SJCRH30 (cell line): ENCODE measurements around the gene ITPKB. TPM values are rescaled to one million over a fixed set of nuclear protein-coding genes. Genes with fewer than 3 reads are reported as not detected.

Experiments used
- DNase-seq, 2 experiments: peaks; one replicate each; pipeline ENCODE4 v3.0.0-alpha.2; 2015 to 2020
- H3K27ac ChIP-seq: fragments of 250-450 bp; sonication (Bioruptor Pico); 2 replicates; pipeline ENCODE4 v1.5.1; 2020; ENCODE audit warnings: mild to moderate bottlenecking, moderate library complexity
- H3K27me3 ChIP-seq: fragments of 250-450 bp; sonication (Bioruptor Pico); 2 replicates; pipeline ENCODE4 v1.5.1; 2020; ENCODE audit warnings: mild to moderate bottlenecking, moderate library complexity
- H3K36me3 ChIP-seq: fragments of 250-450 bp; sonication (Bioruptor Pico); 2 replicates; pipeline ENCODE4 v1.5.1; 2020; ENCODE audit warnings: mild to moderate bottlenecking, moderate library complexity
- H3K4me1 ChIP-seq: fragments of 250-450 bp; sonication (Bioruptor Pico); 2 replicates; pipeline ENCODE4 v1.5.1; 2020; ENCODE audit warnings: mild to moderate bottlenecking, moderate library complexity
- H3K4me3 ChIP-seq: fragments of 250-450 bp; sonication (Bioruptor Pico); 2 replicates; pipeline ENCODE4 v1.5.1; 2020; ENCODE audit warnings: mild to moderate bottlenecking, moderate library complexity
- H3K9me3 ChIP-seq: fragments of 250-450 bp; sonication (Bioruptor Pico); replicated peaks from 2 replicates; pipeline ENCODE4 v1.5.1; 2020; ENCODE audit warnings: mild to moderate bottlenecking, moderate library complexity
- total RNA-seq: library from RNA; depleted of rRNA; stranded (reverse); fragments of >200 nt; shearing (Covaris generic); gene quantifications from 2 replicates; pipeline ENCODE4 v1.2.3, GENCODE V29; 2014

Gene ITPKB
- total RNA-seq, 1 experiment from 2014 or later = 23.2 TPM

GRCh38 chr1:226638001-226638601 lies 101.0 kb downstream of the ITPKB start:
- no peak overlapping the region for H3K4me3 ChIP-seq
- no peak for DNase-seq
- H3K27me3 ChIP-seq = no peaks in the 10 kb centered on the region
- H3K27ac ChIP-seq = no peak overlapping the region
- H3K4me1 ChIP-seq = peaks cover 38% of the 10 kb centered on the region
- H3K9me3 ChIP-seq = no peaks in the 10 kb centered on the region
- H3K36me3 ChIP-seq = peaks cover 24% of the 10 kb centered on the region

GRCh38 chr1:226637147-226637935 lies 101.7 kb downstream of the ITPKB start:
- H3K9me3 ChIP-seq = no peaks in the 10 kb centered on the region
- H3K36me3 ChIP-seq = peaks cover 24% of the 10 kb centered on the region
- H3K27me3 ChIP-seq = no peaks in the 10 kb centered on the region
- no peak for DNase-seq
- H3K27ac ChIP-seq = no peak overlapping the region
- peaks cover 30% of the 10 kb centered on the region for H3K4me1 ChIP-seq
- H3K4me3 ChIP-seq = no peak overlapping the region

GRCh38 chr1:226636847-226637096 lies 102.3 kb downstream of the ITPKB start:
- H3K27ac ChIP-seq = no peak overlapping the region
- H3K27me3 ChIP-seq = no peaks in the 10 kb centered on the region
- H3K4me1 ChIP-seq = peaks cover 25% of the 10 kb centered on the region
- peaks cover 23% of the 10 kb centered on the region for H3K36me3 ChIP-seq
- no peaks in the 10 kb centered on the region for H3K9me3 ChIP-seq
- DNase-seq = no peak
- no peak overlapping the region for H3K4me3 ChIP-seq

GRCh38 chr1:226635456-226635941 lies 103.6 kb downstream of the ITPKB start:
- no peak for DNase-seq
- H3K36me3 ChIP-seq = peaks cover 17% of the 10 kb centered on the region
- peaks cover 12% of the 10 kb centered on the region for H3K4me1 ChIP-seq
- H3K27me3 ChIP-seq = no peaks in the 10 kb centered on the region
- H3K27ac ChIP-seq = no peak overlapping the region
- no peaks in the 10 kb centered on the region for H3K9me3 ChIP-seq
- no peak overlapping the region for H3K4me3 ChIP-seq

GRCh38 chr1:226634611-226635246 lies 104.4 kb downstream of the ITPKB start:
- H3K4me3 ChIP-seq = no peak overlapping the region
- no peaks in the 10 kb centered on the region for H3K9me3 ChIP-seq
- no peaks in the 10 kb centered on the region for H3K27me3 ChIP-seq
- no peak overlapping the region for H3K27ac ChIP-seq
- DNase-seq = no peak
- peaks cover 17% of the 10 kb centered on the region for H3K36me3 ChIP-seq
- H3K4me1 ChIP-seq = peaks cover 4% of the 10 kb centered on the region

GRCh38 chr1:226634166-226634588 lies 104.9 kb downstream of the ITPKB start:
- Histone ChIP-seq H3K36me3 (peaks cover 14% of the 10 kb centered on the region), H3K4me1 (no peaks in the 10 kb centered on the region; the same call in 1 of the 2 replicates), H3K27me3 (no peaks in the 10 kb centered on the region), H3K9me3 (no peaks in the 10 kb centered on the region), H3K4me3 (no peak overlapping the region), H3K27ac (no peak overlapping the region)
- peak; percentile 78 to 90 for DNase-seq

GRCh38 chr1:226633541-226634165 lies 105.4 kb downstream of the ITPKB start:
- no peak overlapping the region for H3K4me3 ChIP-seq
- H3K27ac ChIP-seq = no peak overlapping the region
- H3K36me3 ChIP-seq = peaks cover 12% of the 10 kb centered on the region
- H3K27me3 ChIP-seq = no peaks in the 10 kb centered on the region
- DNase-seq = no peak
- H3K9me3 ChIP-seq = no peaks in the 10 kb centered on the region
- no peaks in the 10 kb centered on the region for H3K4me1 ChIP-seq

GRCh38 chr1:226632922-226633351 lies 106.1 kb downstream of the ITPKB start:
- Histone ChIP-seq H3K27me3 (no peaks in the 10 kb centered on the region), H3K4me1 (peaks cover 4% of the 10 kb centered on the region)

GRCh38 chr1:226632169-226632879 lies 106.8 kb downstream of the ITPKB start:
- no peaks in the 10 kb centered on the region for H3K9me3 ChIP-seq
- peaks cover 10% of the 10 kb centered on the region for H3K4me1 ChIP-seq
- H3K4me3 ChIP-seq = no peak overlapping the region
- DNase-seq = no peak
- H3K36me3 ChIP-seq = peaks cover 2% of the 10 kb centered on the region; the same call in 1 of the 2 replicates
- H3K27me3 ChIP-seq = no peaks in the 10 kb centered on the region
- H3K27ac ChIP-seq = no peak overlapping the region

More at GRCh38 chr1:226632922-226633351, 106.1 kb downstream of the ITPKB start:
- Histone ChIP-seq H3K36me3 (peaks cover 8% of the 10 kb centered on the region), H3K4me3 (no peak overlapping the region), H3K9me3 (no peaks in the 10 kb centered on the region), H3K27ac (no peak overlapping the region)
- DNase-seq = no peak

- H3K4me1 ChIP-seq = peaks cover 18% of the 10 kb centered on the region
- no peak overlapping the region for H3K4me3 ChIP-seq
- no peak for DNase-seq
- no peak overlapping the region for H3K27ac ChIP-seq
- no peaks in the 10 kb centered on the region for H3K9me3 ChIP-seq
- no peaks in the 10 kb centered on the region for H3K36me3 ChIP-seq
- no peaks in the 10 kb centered on the region for H3K27me3 ChIP-seq
These were observed 107.7 kb downstream of the ITPKB start for GRCh38 chr1:226631229-226632000.

GRCh38 chr1:226630592-226630991 lies 108.5 kb downstream of the ITPKB start:
- no peak for DNase-seq
- peaks cover 18% of the 10 kb centered on the region for H3K4me1 ChIP-seq
- no peaks in the 10 kb centered on the region for H3K27me3 ChIP-seq
- H3K9me3 ChIP-seq = no peaks in the 10 kb centered on the region
- H3K27ac ChIP-seq = no peak overlapping the region
- H3K4me3 ChIP-seq = no peak overlapping the region
- H3K36me3 ChIP-seq = no peaks in the 10 kb centered on the region

GRCh38 chr1:226629896-226630550 lies 109.1 kb downstream of the ITPKB start:
- Histone ChIP-seq H3K36me3 (no peaks in the 10 kb centered on the region), H3K27ac (no peak overlapping the region), H3K4me1 (peaks cover 18% of the 10 kb centered on the region), H3K4me3 (no peak overlapping the region), H3K27me3 (no peaks in the 10 kb centered on the region), H3K9me3 (no peaks in the 10 kb centered on the region)
- no peak for DNase-seq

- no peak overlapping the region for H3K27ac ChIP-seq
- no peak overlapping the region for H3K4me3 ChIP-seq
- H3K4me1 ChIP-seq = peaks cover 18% of the 10 kb centered on the region
These were observed 109.7 kb downstream of the ITPKB start for GRCh38 chr1:226629210-226629895.

More at GRCh38 chr1:226629210-226629895, 109.7 kb downstream of the ITPKB start:
- H3K27me3 ChIP-seq = no peaks in the 10 kb centered on the region
- H3K36me3 ChIP-seq = no peaks in the 10 kb centered on the region
- DNase-seq = no peak
- H3K9me3 ChIP-seq = no peaks in the 10 kb centered on the region
